Stimulated activated CD8-positive, alpha-beta memory T cell treated with anti-CD3 and anti-CD28 coated beads, Interleukin-2, amount 100 ng/mL, for 1 hour (primary cell): Measurements from ENCODE around the gene C5orf47.

Source experiments
- DNase-seq, 2 donors: peaks; one replicate each; pipeline ENCODE4 v3.0.0-alpha.2; 2020; ENCODE audit warnings: low read depth in 2 of 2

Gene C5orf47, protein sequence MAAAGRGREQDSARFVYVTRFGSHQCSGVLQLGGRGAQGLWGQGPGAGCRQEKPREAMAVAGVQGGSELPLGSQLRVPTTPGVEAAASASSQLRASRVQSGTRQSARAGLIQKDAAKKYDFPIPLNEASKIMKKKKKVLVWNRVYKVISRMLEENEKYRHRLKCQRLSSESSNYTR

DNA sequence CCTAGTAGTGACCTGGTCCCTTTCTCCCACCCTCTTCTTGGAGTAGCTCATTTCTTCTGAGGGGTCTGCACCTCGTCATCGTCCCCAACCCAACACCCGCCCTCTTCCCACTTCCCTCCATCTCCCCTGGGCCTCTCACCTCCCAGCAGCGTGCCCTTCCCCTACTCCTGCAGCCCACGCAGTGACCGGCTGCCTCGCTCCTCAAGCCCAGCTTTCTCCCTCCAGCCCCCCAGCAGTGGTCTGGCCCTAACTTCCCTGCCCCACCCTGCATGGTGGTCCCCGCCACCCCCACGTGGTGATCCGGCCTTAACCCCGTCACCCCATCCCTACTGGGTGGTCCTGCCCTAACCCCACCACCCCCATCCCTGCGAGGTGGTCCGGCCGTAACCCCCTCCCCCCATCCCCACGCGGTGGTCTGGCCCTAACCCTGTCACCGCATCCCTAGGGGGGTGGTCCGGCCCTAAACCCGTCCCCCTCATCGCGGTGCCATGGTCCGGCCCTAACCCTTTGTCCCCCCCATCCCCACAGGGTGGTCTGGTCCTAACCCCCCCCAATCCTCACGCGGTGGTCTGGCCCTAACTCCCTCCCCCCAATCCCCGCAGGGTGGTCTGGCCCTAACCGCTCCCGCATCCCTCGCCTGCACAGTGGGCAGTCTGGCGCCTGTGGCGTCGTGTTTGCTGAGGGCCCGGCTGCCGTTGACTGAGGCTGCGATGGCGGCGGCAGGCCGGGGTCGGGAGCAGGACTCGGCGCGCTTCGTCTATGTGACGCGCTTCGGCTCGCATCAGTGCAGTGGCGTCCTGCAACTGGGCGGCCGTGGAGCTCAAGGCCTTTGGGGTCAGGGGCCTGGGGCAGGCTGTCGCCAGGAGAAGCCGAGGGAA, at the start of gene C5orf47:
C5orf47 (plus strand) TSS at position 617 of the 878 bp plus-strand sequence; CDS start at position 711, 94 bp downstream.
- no peak for DNase-seq

DNA sequence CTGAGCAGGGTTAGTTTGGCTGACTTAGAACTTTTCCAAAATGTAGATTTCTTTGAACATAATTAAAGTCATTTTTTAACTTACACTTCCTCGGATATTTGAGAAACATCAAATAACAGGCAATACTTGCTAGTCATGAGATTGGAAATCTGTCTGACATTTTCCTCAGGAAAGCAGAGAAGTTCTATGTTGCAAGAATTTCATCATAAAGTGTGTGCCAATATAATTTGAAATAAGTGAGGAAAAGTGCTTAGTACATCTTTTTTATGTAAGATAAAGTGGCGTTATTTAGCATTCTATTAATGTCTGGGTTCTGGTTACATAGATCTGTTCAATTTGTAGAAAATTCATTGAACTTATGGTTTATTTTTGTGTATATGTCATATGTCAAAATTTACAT, 48.7 kb upstream of the C5orf47 start:
- no peak for DNase-seq

DNA sequence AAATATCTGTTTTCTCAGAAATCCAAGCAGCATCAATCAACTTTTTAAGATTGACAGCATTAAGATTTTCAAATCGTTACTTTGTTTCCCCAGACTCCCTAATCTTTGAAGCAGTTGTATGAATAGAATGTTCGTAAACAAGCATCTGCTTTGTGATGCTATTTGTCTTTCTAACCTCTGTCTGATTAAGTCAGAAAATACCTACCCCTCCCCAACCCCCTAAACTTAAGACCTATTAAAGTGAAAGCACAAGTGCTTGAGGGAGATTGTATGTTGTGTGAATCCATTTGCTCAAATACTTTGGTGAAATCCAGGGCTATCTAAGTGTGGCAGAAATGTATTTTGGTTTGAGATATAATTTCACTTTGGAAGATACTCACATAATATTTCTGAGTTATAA, 47.9 kb upstream of the C5orf47 start:
- DNase-seq = no peak

GRCh38 chr5:173941758-173942401, 47.1 kb upstream of the C5orf47 start:
- DNase-seq = no peak

DNA sequence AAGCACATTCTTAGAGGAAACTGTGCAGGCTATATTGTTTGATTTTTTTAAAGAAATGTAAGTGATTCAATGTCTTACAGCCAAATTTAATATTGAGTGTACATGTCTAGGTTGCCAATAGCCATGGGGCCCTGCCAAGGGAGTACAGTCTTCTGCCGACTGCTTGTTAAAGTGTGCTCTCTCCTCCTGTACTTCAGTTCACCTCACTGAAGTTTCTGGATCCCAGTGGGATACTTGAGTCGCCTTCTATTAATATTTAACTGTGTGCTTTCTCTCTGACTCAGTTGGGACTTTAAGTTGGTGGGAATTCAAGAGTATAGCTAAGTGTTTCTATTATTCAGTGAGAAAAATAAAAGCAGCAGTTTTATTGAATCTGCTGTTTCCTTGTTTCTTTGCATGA, 44.5 kb upstream of the C5orf47 start:
- DNase-seq = no peak

- DNase-seq = no peak
Observed at GRCh38 chr5:173945160-173945559, 43.8 kb upstream of the C5orf47 start.

DNA sequence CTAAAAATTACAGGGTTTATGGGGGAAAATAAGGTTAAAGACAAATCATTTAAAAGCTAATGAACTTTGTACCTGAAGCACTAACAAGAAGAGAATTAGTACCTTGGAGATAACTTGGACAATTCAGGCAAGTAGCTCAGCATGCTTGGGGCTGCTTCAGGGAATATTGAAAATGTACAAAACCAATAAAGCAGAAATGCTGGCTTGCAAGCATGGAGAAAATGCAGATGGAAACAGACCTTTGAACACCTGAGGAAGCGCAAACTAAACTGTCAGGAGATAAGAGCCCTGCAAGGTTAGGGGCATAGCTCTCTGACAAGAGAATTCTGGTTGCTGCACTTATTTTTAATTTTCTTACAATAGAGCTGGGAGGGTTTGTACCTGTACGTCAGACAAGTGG, 42.6 kb upstream of the C5orf47 start:
- no peak for DNase-seq

DNA sequence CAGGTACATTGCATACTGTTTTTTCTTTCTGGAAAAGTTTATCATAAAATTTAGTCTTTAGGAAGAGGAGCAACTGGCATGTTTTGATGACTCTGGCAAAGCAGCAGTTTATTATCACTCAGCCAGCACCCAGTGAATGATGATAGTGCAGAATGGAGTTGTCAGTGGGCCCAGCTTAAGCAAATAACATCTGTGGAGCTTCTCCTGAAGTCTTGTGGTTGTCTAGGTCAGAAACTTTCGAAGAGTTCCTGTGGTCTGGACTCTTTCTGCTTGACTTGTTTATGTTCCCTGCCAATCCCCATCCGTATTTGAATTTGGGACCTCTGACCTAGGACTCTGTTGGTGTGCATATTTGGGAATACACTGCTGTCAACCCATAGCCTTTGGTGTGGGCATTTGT, 38.1 kb upstream of the C5orf47 start:
- no peak for DNase-seq

GRCh38 chr5:173953528-173954090, 35.4 kb upstream of the C5orf47 start:
- no peak for DNase-seq

- DNase-seq = no peak
Observed at GRCh38 chr5:173954671-173955521, 34.1 kb upstream of the C5orf47 start.

DNA sequence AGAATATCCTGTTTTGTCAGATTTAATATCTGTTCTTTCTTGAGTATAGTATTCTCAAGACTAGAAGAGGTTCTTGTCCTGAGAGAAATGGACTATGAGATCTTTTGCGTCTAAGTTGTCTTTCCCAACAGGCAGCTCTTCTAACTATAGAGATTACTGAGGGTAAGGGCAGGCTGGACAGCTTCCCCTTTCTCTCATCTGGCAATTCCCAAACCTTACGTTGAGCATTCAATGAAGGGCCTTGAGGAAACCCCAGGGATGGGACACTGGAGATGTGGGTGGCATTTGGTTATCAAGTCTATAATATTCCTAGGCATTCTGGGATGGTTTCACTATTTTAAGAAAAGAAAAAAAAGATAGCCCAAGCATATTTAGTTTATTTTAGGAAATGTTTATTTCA, 28.0 kb upstream of the C5orf47 start:
- DNase-seq = no peak

DNA sequence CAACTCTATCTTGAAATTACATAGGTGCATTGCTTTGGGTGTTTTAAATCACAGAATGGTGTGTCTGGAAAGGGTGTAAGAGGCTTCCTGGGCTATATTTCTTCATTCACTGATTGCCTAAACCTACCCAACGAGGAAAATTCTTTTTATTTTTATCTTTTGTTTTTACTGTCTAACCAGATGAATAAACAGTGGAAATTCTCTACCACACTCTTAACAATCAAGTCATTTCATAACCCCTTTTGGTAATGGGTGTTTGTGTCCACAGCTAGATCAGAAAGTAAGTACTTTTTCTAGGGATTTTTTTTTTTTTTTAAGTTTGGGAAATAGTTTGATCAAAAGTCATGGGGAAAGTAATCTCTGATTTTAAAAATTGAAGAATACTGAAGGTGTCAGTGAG, 27.6 kb upstream of the C5orf47 start:
- DNase-seq = no peak

GRCh38 chr5:173962436-173962972, 26.5 kb upstream of the C5orf47 start:
- no peak for DNase-seq

DNA sequence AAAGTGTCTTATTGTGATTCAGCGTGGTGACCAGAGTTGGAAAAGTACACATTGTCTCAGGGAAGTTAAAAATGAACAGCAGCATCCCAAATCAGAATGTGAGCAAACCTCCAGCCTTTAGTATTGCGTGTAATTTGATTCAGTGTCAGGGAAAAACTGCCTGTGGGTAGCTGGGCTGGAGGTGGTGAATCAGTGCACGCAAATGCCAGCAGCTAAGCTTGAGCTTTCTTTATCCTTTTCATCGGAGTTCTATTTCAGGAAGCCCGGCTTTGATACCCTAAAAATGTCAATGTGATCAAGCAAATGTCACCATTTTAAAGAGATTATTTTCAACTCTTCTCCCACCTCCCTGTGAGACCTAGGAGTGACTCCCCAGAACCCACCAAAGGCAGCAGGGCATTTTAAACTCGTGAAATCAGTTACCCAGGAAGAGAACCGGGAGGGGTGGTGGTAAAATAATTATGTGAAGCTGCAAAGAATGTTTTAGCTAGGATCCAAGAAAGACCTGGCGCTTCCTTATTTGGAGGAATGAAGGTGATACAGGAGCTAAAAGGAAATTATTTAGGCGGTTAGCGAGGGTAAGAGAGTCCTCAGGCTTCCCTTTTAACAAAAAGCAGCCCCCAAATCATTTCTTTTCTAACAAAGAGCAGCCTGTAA, 25.7 kb upstream of the C5orf47 start:
- no peak for DNase-seq

GRCh38 chr5:173963867-173964441, 25.0 kb upstream of the C5orf47 start:
- no peak for DNase-seq

GRCh38 chr5:173964506-173964905, 24.5 kb upstream of the C5orf47 start:
- DNase-seq = no peak

DNA sequence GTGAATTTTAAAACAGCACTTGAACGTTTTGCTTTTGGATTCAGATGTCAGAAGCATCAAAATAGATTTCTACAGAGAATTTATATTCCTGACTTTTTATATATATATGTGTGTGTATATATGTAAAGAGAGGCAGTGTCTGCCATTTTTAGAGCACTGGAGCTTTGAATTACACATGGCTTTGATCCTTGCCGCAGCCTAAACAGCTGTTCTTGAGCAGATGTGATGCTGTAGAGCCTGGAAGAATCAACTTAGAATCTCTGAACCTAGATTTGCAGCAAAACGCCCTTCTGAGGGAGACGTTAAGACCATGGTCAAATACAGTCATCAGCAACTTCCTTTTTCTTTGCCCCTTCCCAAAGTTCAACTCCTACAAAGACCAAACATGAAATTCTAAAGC, 21.7 kb upstream of the C5orf47 start:
- no peak for DNase-seq

DNA sequence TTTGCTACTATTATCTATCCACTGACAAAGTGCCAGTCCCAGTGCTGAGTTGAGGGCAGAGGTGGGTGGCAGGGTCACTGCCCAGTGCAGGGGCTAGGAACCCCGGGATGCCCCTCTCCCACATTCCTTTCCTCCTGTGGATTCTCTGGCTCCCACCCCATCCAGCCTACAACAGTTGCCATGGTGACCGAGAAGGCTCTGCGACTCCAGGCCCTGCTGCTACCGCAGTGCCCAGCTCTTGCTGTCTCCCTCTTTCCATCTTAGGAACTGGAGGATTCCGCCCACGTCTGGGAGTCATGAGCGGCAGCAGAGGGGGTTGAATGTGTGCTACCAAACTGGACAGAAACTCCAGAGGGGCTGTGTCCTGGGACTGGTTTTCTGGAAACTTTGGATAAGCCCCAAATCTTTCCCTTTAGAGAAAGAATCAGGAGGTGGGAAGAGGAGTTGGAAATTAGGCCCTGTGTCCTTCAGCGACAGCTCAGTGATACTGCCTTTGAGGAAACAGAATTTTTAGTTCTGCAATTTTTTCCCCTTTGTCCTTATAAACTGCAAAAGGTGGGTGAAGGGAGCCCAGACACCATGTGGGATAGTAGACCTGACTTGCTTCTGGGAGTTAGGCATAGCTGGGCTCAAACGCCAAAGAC, 20.7 kb upstream of the C5orf47 start:
- no peak for DNase-seq

- no peak for DNase-seq
Observed at GRCh38 chr5:173969167-173970049, 19.6 kb upstream of the C5orf47 start.
